HFFc6 (cell line): ENCODE measurements around the gene DLG1. TPM values are rescaled to one million over a fixed set of nuclear protein-coding genes. Genes with fewer than 3 reads are reported as not detected.

Experiments
- DNase-seq: peaks from one replicate; pipeline ENCODE4 v3.0.0-alpha.2; 2018
- H3K27ac Mint-ChIP-seq: 2 replicates; pipeline ENCODE4 v1.8.0; 2020; ENCODE audit warnings: mild to moderate bottlenecking, mixed read lengths
- H3K27me3 Mint-ChIP-seq: 2 replicates; pipeline ENCODE4 v1.8.0; 2021; ENCODE audit warnings: mild to moderate bottlenecking, moderate library complexity, mixed read lengths; ENCODE audit not compliant: insufficient read depth
- H3K36me3 Mint-ChIP-seq: 2 replicates; pipeline ENCODE4 v1.8.0; 2021; ENCODE audit warnings: low read depth, mixed read lengths
- H3K4me1 Mint-ChIP-seq: 2 replicates; pipeline ENCODE4 v1.8.0; 2020; ENCODE audit warnings: low read depth, mixed read lengths
- H3K4me3 Mint-ChIP-seq: 2 replicates; pipeline ENCODE4 v1.8.0; 2020; ENCODE audit warnings: mild to moderate bottlenecking, moderate library complexity, mixed read lengths
- H3K9me3 Mint-ChIP-seq: 2 replicates; pipeline ENCODE4 v1.8.0; 2020; ENCODE audit warnings: mild to moderate bottlenecking, mixed read lengths
- total RNA-seq, 6 experiments: library from RNA; stranded (reverse); fragmentation: NEBNext Ultra II Directional; extraction: Animal tissue kit (Norgen Biotek cat#: 25700); gene quantifications; 2 replicates in 1 of 6; 3 replicates in 5 of 6; pipeline ENCODE4 v1.2.3, GENCODE V29; 2021
- TF ChIP-seq, protein P1 (sequence below): fragments of 200-600 bp; sonication (generic); IDR thresholded peaks from 2 replicates; pipeline ENCODE4 v1.5.0; 2021; ENCODE audit warnings: antibody characterized with exemption, mild to moderate bottlenecking

The DLG1 gene
- total RNA-seq, 6 experiments from 2014 or later, result 64.8 to 82.5 (median 74.7) TPM

DNA sequence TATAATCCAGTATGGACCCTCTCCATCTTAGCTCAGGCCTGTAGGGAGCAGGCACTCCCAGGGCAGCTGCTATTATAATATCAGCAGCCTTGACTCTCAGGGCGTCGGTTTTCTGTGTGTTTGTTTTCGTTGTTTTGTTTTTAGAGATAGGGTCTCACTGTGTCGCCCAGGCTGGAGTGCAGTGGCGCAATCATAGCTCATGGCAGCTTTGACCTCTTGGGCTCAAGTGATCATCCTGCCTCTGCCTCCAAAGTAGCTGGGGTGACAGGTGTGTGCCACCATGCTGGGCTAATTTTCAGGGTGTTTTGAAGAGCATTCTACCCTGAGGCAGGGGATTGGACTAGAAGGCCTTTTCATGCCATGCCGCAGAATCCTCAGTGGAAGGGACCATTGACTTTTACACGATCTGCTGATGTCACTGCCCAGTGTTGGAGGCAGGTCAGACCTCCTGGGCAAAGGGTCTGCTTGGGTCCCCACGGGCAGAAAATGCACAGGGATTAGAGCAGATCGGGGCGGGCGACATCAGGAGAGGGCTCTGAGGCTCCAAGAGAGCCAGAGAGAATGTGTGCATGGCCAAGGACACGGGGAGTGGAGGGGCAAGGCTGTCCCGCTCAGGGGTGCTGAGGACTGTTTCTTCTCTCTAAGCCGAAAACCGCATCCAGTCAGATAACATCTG, 276.5 kb downstream of the DLG1 start:
- Mint-ChIP-seq H3K27me3 (peaks cover 38% of the 10 kb centered on the region), H3K27ac (no peak overlapping the region), H3K36me3 (no peaks in the 10 kb centered on the region), H3K4me1 (no peaks in the 10 kb centered on the region), H3K4me3 (no peak overlapping the region), H3K9me3 (no peaks in the 10 kb centered on the region)
- TF ChIP-seq, protein P1, sequence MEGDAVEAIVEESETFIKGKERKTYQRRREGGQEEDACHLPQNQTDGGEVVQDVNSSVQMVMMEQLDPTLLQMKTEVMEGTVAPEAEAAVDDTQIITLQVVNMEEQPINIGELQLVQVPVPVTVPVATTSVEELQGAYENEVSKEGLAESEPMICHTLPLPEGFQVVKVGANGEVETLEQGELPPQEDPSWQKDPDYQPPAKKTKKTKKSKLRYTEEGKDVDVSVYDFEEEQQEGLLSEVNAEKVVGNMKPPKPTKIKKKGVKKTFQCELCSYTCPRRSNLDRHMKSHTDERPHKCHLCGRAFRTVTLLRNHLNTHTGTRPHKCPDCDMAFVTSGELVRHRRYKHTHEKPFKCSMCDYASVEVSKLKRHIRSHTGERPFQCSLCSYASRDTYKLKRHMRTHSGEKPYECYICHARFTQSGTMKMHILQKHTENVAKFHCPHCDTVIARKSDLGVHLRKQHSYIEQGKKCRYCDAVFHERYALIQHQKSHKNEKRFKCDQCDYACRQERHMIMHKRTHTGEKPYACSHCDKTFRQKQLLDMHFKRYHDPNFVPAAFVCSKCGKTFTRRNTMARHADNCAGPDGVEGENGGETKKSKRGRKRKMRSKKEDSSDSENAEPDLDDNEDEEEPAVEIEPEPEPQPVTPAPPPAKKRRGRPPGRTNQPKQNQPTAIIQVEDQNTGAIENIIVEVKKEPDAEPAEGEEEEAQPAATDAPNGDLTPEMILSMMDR, result no peak
- DNase-seq, result no peak

DNA sequence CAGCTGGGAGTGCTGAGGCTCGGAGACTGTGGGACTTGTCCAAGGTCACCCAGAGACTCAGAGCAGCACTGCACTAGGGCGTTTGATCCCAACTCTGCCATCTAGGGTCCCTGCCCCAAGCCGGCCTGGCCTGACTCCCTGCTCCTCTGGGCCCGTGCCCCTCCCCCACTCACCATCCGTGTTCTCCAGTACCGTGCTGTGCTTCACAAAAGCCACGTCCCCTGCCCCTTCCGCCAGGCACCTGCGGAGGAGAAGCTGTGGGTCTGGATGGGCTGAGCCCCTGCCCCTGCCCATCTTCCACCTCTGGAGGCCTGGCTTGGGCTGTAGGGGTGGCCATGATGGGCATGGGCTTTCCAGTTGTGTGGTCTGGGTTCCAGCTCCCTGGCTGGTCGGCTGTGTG, 277.2 kb downstream of the DLG1 start:
- peaks cover 38% of the 10 kb centered on the region for H3K27me3 Mint-ChIP-seq
- DNase-seq, result no peak
- no peak overlapping the region for H3K4me3 Mint-ChIP-seq
- H3K27ac Mint-ChIP-seq, result no peak overlapping the region
- H3K4me1 Mint-ChIP-seq, result no peaks in the 10 kb centered on the region
- TF ChIP-seq, protein P1, result no peak
- no peaks in the 10 kb centered on the region for H3K36me3 Mint-ChIP-seq
- H3K9me3 Mint-ChIP-seq, result no peaks in the 10 kb centered on the region

DNA sequence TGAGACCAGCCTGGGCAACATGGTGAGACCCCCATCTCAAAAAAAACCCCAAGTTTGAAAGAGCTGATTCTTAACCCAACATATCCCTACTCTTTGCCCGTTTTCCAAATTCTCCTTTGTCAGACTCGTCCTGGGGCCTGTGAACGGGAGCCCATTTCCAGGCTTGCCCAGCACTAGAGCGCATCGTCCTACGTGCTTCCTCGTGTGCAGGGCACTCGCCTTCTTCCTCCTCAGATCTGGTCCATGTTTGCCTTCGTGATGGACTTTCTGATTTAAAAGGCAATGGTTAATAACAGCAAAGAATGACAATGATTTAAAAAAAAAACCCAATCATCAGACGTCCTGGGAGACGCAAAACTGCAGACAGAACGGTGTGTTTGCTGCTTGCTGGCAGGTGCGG, 278.9 kb downstream of the DLG1 start:
- Mint-ChIP-seq H3K9me3 (no peaks in the 10 kb centered on the region), H3K4me1 (no peaks in the 10 kb centered on the region), H3K4me3 (no peak overlapping the region), H3K36me3 (no peaks in the 10 kb centered on the region), H3K27me3 (peaks cover 32% of the 10 kb centered on the region), H3K27ac (no peak overlapping the region)
- DNase-seq, result no peak
- TF ChIP-seq, protein P1, result no peak

DNA sequence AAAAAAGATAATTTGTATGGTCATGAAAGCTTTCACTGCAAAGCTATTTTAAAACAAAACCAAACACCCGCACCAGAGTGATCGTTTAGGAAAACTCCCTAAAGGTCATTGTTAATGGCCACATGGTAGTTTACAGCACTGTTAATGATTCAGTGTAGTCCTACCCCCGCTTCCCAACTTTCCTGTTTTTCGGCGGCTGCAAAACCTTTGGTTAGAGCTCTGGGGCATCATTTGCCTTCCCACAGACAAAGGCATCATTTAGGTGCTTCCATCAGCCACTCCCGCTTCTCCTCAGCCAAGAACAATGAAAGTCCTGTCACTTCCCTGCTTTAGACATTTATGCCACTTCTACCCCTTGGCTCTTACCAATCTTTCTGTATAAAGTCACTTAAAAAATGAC, 279.4 kb downstream of the DLG1 start:
- DNase-seq, result no peak
- H3K27me3 Mint-ChIP-seq, result peaks cover 36% of the 10 kb centered on the region
- no peak overlapping the region for H3K27ac Mint-ChIP-seq
- no peaks in the 10 kb centered on the region for H3K36me3 Mint-ChIP-seq
- H3K9me3 Mint-ChIP-seq, result no peaks in the 10 kb centered on the region
- H3K4me1 Mint-ChIP-seq, result no peaks in the 10 kb centered on the region
- TF ChIP-seq, protein P1, result no peak
- no peak overlapping the region for H3K4me3 Mint-ChIP-seq

DNA sequence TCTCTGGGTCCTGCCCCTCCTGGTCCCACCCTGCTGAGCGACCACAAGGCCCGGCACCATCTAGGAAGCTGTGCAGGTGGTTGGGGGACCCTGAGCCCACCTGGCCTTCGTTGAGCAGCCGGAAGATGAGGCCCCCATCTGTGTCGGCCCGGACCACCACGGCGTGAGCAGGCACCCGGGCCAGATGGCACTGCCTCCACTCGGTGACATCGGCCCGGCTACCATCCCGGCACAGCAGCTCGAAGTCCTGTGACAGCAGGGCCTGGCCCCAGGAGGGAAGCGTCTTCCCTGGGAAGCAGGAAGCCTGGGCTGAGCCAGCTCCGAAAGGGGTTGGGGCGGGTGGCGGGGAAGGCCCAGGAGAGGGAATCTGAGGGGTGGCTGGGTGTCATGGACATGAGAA, 281.4 kb downstream of the DLG1 start:
- TF ChIP-seq, protein P1, result no peak
- Mint-ChIP-seq H3K36me3 (no peaks in the 10 kb centered on the region), H3K4me1 (no peaks in the 10 kb centered on the region), H3K27ac (no peak overlapping the region), H3K4me3 (no peak overlapping the region), H3K27me3 (peaks cover 28% of the 10 kb centered on the region), H3K9me3 (no peaks in the 10 kb centered on the region)
- DNase-seq, result no peak
